Endothelial cell (in vitro differentiated cells): ENCODE results near the gene USP17L30. TPM values are rescaled to one million over a fixed set of nuclear protein-coding genes. Genes with fewer than 3 reads are reported as not detected.
"Not testable (repeated sequence)": the region's sequence is repeated elsewhere in the genome, so short reads cannot be mapped to it uniquely, and the experiment has no call there.

Experiments used
- DNase-seq: peaks from one replicate; pipeline ENCODE4 v3.0.0; 2021; ENCODE audit warnings: low spot score
- H3K27ac Mint-ChIP-seq: one replicate; pipeline ENCODE4 v1.8.0; 2021; ENCODE audit warnings: mixed read lengths, inconsistent platforms; ENCODE audit not compliant: unreplicated experiment
- H3K27me3 Mint-ChIP-seq: one replicate; pipeline ENCODE4 v1.8.0; 2021; ENCODE audit warnings: mild to moderate bottlenecking, moderate library complexity, mixed read lengths, inconsistent platforms; ENCODE audit not compliant: unreplicated experiment
- H3K36me3 Mint-ChIP-seq: one replicate; pipeline ENCODE4 v1.8.0; 2021; ENCODE audit warnings: mild to moderate bottlenecking, low read depth, mixed read lengths, inconsistent platforms; ENCODE audit not compliant: unreplicated experiment
- H3K4me1 Mint-ChIP-seq: one replicate; pipeline ENCODE4 v1.8.0; 2021; ENCODE audit warnings: mild to moderate bottlenecking, mixed read lengths, inconsistent platforms; ENCODE audit not compliant: unreplicated experiment
- H3K4me3 Mint-ChIP-seq: one replicate; pipeline ENCODE4 v1.8.0; 2021; ENCODE audit warnings: mild to moderate bottlenecking, mixed read lengths, inconsistent platforms; ENCODE audit not compliant: unreplicated experiment
- H3K9me3 Mint-ChIP-seq: one replicate; pipeline ENCODE4 v1.8.0; 2021; ENCODE audit warnings: mixed read lengths, inconsistent platforms; ENCODE audit not compliant: unreplicated experiment
- total RNA-seq: library from RNA; stranded (reverse); fragmentation: NEBNext Ultra II Directional; extraction: Animal tissue kit (Norgen Biotek cat#: 25700); gene quantifications from one replicate; pipeline ENCODE4 v1.2.1, GENCODE V29; 2021; ENCODE audit not compliant: unreplicated experiment
- TF ChIP-seq, protein P1 (sequence below): fragments of 200-600 bp; sonication (generic); IDR thresholded peaks from one replicate; pipeline ENCODE4 v1.5.0; 2021; ENCODE audit warnings: antibody characterized with exemption; ENCODE audit not compliant: unreplicated experiment

The USP17L30 gene
- total RNA-seq, 1 donor from 2014 or later, result not detected

DNA sequence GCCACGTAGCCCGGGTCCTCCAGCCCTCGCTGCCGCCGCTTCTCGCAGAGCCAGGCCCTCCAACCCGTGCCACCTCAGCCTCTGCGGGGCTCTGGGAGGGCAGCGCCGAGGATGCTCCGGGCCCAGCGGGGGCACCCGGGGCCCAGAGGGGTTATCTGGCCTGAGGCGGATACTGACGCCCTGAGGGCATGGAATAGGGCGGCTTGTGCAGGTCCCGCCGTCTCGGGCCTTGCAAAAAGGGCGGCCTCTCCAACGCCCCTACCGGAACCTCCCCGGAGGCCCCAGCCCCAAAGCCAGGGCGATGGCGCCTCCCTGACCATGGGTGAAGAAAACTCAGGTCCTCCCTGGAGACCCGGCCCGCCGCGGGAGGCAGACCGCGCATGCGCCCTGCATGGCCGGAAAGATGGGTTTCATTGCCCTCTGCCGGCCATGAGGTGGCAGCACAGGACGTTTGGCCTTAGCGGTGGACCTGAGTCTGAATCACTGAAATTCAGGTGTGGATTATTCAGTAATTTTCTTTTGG, 18.1 kb downstream of the USP17L30 start:
- not testable (repeated sequence) for H3K4me3 Mint-ChIP-seq, H3K27me3 Mint-ChIP-seq, H3K9me3 Mint-ChIP-seq, H3K4me1 Mint-ChIP-seq, H3K27ac Mint-ChIP-seq, H3K36me3 Mint-ChIP-seq
- TF ChIP-seq, protein P1, sequence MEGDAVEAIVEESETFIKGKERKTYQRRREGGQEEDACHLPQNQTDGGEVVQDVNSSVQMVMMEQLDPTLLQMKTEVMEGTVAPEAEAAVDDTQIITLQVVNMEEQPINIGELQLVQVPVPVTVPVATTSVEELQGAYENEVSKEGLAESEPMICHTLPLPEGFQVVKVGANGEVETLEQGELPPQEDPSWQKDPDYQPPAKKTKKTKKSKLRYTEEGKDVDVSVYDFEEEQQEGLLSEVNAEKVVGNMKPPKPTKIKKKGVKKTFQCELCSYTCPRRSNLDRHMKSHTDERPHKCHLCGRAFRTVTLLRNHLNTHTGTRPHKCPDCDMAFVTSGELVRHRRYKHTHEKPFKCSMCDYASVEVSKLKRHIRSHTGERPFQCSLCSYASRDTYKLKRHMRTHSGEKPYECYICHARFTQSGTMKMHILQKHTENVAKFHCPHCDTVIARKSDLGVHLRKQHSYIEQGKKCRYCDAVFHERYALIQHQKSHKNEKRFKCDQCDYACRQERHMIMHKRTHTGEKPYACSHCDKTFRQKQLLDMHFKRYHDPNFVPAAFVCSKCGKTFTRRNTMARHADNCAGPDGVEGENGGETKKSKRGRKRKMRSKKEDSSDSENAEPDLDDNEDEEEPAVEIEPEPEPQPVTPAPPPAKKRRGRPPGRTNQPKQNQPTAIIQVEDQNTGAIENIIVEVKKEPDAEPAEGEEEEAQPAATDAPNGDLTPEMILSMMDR, result peak; percentile 78
- peak; percentile 71 for DNase-seq

DNA sequence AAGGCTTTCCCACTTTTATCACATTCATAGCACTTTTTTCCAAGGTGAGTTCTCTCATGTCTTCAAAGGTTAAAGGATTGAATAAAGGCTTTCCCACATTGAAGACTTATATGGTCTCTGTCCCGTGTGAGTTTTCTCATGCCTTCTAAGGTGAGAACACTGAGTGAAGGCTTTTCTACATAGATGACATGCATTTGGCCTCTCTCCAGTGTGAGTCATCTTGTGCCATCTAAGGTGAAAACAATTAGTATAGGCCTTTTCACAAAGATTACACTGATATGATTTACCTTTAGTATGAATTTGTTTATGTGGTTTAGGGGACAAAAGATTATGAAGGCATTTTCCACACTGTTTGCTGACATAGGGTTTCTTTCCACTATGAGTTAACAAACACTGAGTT, 21.2 kb downstream of the USP17L30 start:
- Mint-ChIP-seq H3K27me3 (no peaks in the 10 kb centered on the region), H3K4me3 (no peak overlapping the region), H3K36me3 (no peaks in the 10 kb centered on the region), H3K4me1 (no peaks in the 10 kb centered on the region), H3K27ac (no peak overlapping the region), H3K9me3 (no peaks in the 10 kb centered on the region)
- no peak for DNase-seq
- TF ChIP-seq, protein P1, result no peak

DNA sequence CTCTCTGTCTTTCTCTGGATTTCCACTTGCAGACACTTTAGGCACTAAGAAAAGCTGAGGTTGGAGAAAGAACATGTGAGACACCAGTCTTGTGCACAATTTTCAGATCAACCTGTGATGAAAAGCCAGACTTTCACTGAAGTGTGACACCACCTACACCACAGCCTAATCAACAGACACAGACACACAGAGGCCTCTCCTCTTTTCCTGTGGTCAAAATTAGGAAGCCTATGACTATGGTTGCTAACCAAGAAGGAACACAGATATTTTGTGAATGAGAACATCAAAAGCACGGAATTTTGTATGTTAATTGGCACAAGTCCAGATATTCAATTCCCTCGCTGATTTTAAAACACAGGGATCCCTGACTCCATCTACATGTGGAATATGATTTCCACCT, 26.1 kb downstream of the USP17L30 start:
- not testable (repeated sequence) for H3K4me3 Mint-ChIP-seq, H3K9me3 Mint-ChIP-seq, H3K27me3 Mint-ChIP-seq, DNase-seq, H3K4me1 Mint-ChIP-seq, H3K27ac Mint-ChIP-seq, H3K36me3 Mint-ChIP-seq

DNA sequence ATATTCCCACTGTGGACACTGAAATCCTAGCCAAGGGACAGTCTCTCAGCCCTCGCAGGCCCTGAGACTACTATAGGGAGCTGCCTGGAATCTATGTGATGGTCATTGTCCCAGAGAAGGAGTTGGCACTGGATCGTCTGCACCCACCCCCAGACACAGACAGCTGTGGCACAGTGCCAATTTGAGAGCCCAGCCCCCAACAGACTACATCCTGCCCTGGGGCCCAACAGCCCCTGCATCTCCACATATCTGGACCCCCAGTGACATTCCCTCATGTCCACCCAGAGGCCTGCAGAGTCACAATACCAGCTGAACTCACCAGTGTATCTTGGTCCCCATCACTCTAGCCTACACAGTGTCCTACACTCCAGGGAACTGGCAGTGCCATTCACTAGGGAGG, 42.8 kb downstream of the USP17L30 start:
- H3K9me3 Mint-ChIP-seq, H3K27me3 Mint-ChIP-seq, H3K4me3 Mint-ChIP-seq, DNase-seq, H3K27ac Mint-ChIP-seq, H3K4me1 Mint-ChIP-seq, H3K36me3 Mint-ChIP-seq: not testable (repeated sequence)

DNA sequence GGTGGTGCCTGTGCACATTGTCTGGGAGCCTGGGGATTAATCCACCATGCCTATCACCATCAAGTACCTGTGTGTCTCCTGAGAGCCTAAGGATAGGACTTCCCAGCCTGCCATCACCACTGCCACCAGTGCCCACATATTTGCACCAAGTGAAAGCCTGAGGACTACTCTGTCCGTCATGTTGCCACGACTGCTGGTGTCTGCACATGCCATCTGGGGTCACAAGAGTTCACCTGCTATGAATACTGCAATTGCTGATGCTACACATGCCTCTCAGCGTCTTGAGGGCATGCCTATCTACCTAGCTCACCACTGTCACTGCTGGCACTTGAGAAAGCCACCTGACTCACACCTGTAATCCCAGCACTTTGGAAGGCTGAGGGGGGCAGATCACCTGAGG, 43.6 kb downstream of the USP17L30 start:
- not testable (repeated sequence) for H3K36me3 Mint-ChIP-seq, DNase-seq, H3K4me3 Mint-ChIP-seq, H3K27ac Mint-ChIP-seq, H3K4me1 Mint-ChIP-seq, H3K27me3 Mint-ChIP-seq, H3K9me3 Mint-ChIP-seq

DNA sequence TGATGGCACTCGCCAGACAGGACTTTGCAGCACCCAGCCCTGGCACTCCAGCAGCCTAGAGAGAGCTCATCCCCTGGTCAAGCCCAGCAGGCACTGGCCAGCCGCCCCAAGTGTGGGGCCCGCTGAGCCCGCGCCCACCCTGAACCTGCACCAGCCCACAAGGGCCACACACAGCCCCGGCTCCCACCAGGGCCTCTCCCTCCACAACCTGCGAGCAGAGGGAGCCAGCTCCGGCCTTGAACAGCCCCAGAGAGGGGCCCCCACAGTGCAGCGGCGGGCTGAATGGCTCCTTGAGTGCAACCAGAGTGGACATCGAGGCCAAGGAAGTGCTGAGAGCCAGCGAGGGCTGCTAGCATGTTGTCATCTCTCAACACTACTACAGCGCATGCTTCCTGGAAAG, 46.9 kb downstream of the USP17L30 start:
- Mint-ChIP-seq H3K27ac (no peak overlapping the region), H3K27me3 (no peaks in the 10 kb centered on the region), H3K36me3 (no peaks in the 10 kb centered on the region), H3K9me3 (no peaks in the 10 kb centered on the region), H3K4me3 (no peak overlapping the region), H3K4me1 (no peaks in the 10 kb centered on the region)
- DNase-seq, result no peak
- TF ChIP-seq, protein P1, result no peak

Other genes with a start within 250 kb of the USP17L30 start
- not detected for gene FAM90A26, start 192.7 kb upstream of the USP17L30 start, total RNA-seq
- not detected for gene USP17L10, start 152.5 kb upstream of the USP17L30 start, total RNA-seq
- gene USP17L11, start 147.7 kb upstream of the USP17L30 start, total RNA-seq, result not detected
- gene USP17L12, start 143.0 kb upstream of the USP17L30 start, total RNA-seq, result not detected
- not detected for gene USP17L13, start 138.2 kb upstream of the USP17L30 start, total RNA-seq
- not detected for gene USP17L15, start 128.7 kb upstream of the USP17L30 start, total RNA-seq
- not detected for gene USP17L17, start 119.2 kb upstream of the USP17L30 start, total RNA-seq
- not detected for gene USP17L18, start 114.5 kb upstream of the USP17L30 start, total RNA-seq
- not detected for gene USP17L19, start 109.8 kb upstream of the USP17L30 start, total RNA-seq
- not detected for gene USP17L20, start 105.0 kb upstream of the USP17L30 start, total RNA-seq
- gene USP17L21, start 100.3 kb upstream of the USP17L30 start, total RNA-seq, result not detected
- not detected for gene USP17L22, start 95.5 kb upstream of the USP17L30 start, total RNA-seq
- gene USP17L24, start 38.0 kb upstream of the USP17L30 start, total RNA-seq, result not detected
- gene USP17L25, start 33.2 kb upstream of the USP17L30 start, total RNA-seq, result not detected
- not detected for gene USP17L26, start 28.5 kb upstream of the USP17L30 start, total RNA-seq
- not detected for gene USP17L5, start 23.7 kb upstream of the USP17L30 start, total RNA-seq
- gene USP17L27, start 19.0 kb upstream of the USP17L30 start, total RNA-seq, result not detected
- not detected for gene USP17L28, start 14.2 kb upstream of the USP17L30 start, total RNA-seq
- not detected for gene USP17L29, start 9.5 kb upstream of the USP17L30 start, total RNA-seq
- not detected for gene DEFB131A, start 81.3 kb downstream of the USP17L30 start, total RNA-seq